Ovary (tissue), 9 donors: Measurements from ENCODE around the gene PRSS58. TPM values are rescaled to one million over a fixed set of nuclear protein-coding genes. Genes with fewer than 3 reads are reported as not detected.

Source experiments
- DNase-seq, 5 donors: peaks; one replicate each; pipeline ENCODE4 v3.0.0-alpha.2; 2019 to 2020
- H3K27ac ChIP-seq, 2 donors: fragments of 200-600 bp; one replicate each; pipeline versions ENCODE4 v1.5.1 to v1.8.0; 2019 to 2022
- H3K27me3 ChIP-seq: fragments of 200-600 bp; one replicate; pipeline ENCODE4 v1.8.0; 2022
- H3K36me3 ChIP-seq: fragments of 200-600 bp; sonication (generic); one replicate; pipeline ENCODE4 v1.5.1; 2019
- H3K4me1 ChIP-seq: one replicate; pipeline ENCODE4 v1.8.1; 2013; ENCODE audit warnings: mild to moderate bottlenecking, moderate library complexity; ENCODE audit not compliant: insufficient read depth
- H3K4me3 ChIP-seq: fragments of 200-600 bp; sonication (generic); one replicate; pipeline ENCODE4 v1.5.1; 2017
- H3K9me3 ChIP-seq, 2 donors: fragments of 200-600 bp in 1 of 2; sonication (generic) in 1 of 2; one replicate each; pipeline versions ENCODE4 v1.5.1 to v1.8.1; 2013 to 2019; ENCODE audit warnings: mild to moderate bottlenecking in 1 of 2, moderate library complexity in 1 of 2
- CTCF ChIP-seq, 3 donors: fragments of 450-650 bp in 2 of 3; fragments of 200-600 bp in 1 of 3; IDR thresholded peaks; one replicate each; pipeline versions ENCODE4 v1.5.1 to v1.8.0; 2016 to 2022; ENCODE audit warnings: antibody characterized with exemption in 3 of 3, mild to moderate bottlenecking in 1 of 3
- EP300 ChIP-seq: sonication (generic); formaldehyde crosslinking; IDR thresholded peaks from one replicate; pipeline ENCODE4 v1.6.1; 2017; ENCODE audit warnings: antibody characterized with exemption
- POLR2A ChIP-seq: fragments of 450-650 bp; IDR thresholded peaks from one replicate; pipeline ENCODE4 v1.6.1; 2017; ENCODE audit warnings: antibody characterized with exemption, mild to moderate bottlenecking, moderate library complexity
- WGBS, 3 donors: extraction: QIAGEN DNeasy Blood & Tissue Kit in 1 of 3; methylation state at CpG; one replicate each; pipeline versions ENCODE4 v1.1.5 to v1.1.7; 2013 to 2017; 5-methylcytosine and 5-hydroxymethylcytosine counted together
- intact Hi-C, 4 donors: fragments of 100-400 bp; cut with DNase I; formaldehyde crosslinking; loops; one replicate each; pipeline versions ENCODE4 v1.11.0 to v1.15.1; 2022 to 2023
- polyA plus RNA-seq, 2 donors: library from polyadenylated mRNA; stranded (reverse); fragments of 200-250 nt in 1 of 2; fragments of 350-450 nt in 1 of 2; fragmentation: Illumina TruSeq in 1 of 2; extraction: RNeasy Lipid Tissue Mini Kit (QIAGEN cat#74804) in 1 of 2; gene quantifications; one replicate each; pipeline ENCODE4 v1.2.3, GENCODE V29; 2013 to 2014
- small RNA-seq: library from RNA; depleted of rRNA; stranded (forward); fragments of <200 nt; gene quantifications from one replicate; pipeline ENCODE3, GENCODE V24; 2016
- total RNA-seq, 7 donors: library from RNA; depleted of rRNA in 2 of 7; stranded (reverse); fragments of >200 nt in 2 of 7; fragmentation: NEBNext Ultra II Directional in 3 of 7; extraction: Animal tissue kit (Norgen Biotek cat#: 25700) in 3 of 7; gene quantifications; one replicate each; pipeline versions ENCODE4 v1.1.0 to v1.2.4, GENCODE V29; 2016 to 2023
- donor health status: DM: no; HTN: no; CAD: no; lungs with moderate emphysema.
- donor health status: DM: no; HTN: no; CAD: no.
- donor health status: Bipolar disorder and iron deficiency.
- donor health status: DM: yes; HTN: yes; CAD: no.
- donor health status: DM: no; HTN: no; CAD: no.
- donor health status: DM: yes; HTN: yes; CAD: no.

Gene PRSS58
- total and polyA plus RNA-seq, 9 donors: not detected

- Histone ChIP-seq H3K27me3 (no peaks in the 10 kb centered on the region), H3K4me3 (no peak overlapping the region), H3K27ac (no peak overlapping the region), H3K36me3 (no peaks in the 10 kb centered on the region), H3K4me1 (no peaks in the 10 kb centered on the region), H3K9me3 (no peaks in the 10 kb centered on the region)
- no peak for TF ChIP-seq EP300
- TF ChIP-seq POLR2A: no peak
- no peak for TF ChIP-seq CTCF (IDR thresholded peaks at IDR 0.05)
- DNase-seq: no peak
- intact Hi-C loops: no loop called here
- 18 to 61% (median 56%) methylated on average over 1 of the region's 1 CpG for WGBS, 3 donors
Observed at GRCh38 chr7:142228537-142229104, 29.2 kb downstream of the PRSS58 start.

Small RNA genes lying within 50 kb of the gene (small RNA-seq; reads per million reads assigned to genes)
- not detected for gene TRBV1

Other genes starting within 250 kb of the PRSS58 start
- under 1 TPM in 6 of 7 donors, not detected in 1; 0.07 to 0.20 (median 0.12) TPM for gene MGAM2, start 146.3 kb downstream of the PRSS58 start, total RNA-seq
- gene MGAM2, start 146.3 kb downstream of the PRSS58 start, polyA plus RNA-seq: under 1 TPM in 1 of 2 donors, not detected in 1; 0.05 TPM